ENCODE data around the gene KIR2DL1. TPM values are rescaled to one million over a fixed set of nuclear protein-coding genes. Genes with fewer than 3 reads are reported as not detected.

KIR2DL1 gene
- total RNA-seq, 4 donors from 2014 or later = not detected

- TF ChIP-seq EP300 (IDR thresholded peaks at IDR 0.05) = no peak
- TF ChIP-seq CTCF (IDR thresholded peaks at IDR 0.05) = no peak
- TF ChIP-seq POLR2A (IDR thresholded peaks at IDR 0.05) = no peak
- no peak for TF ChIP-seq POLR2AphosphoS5 (IDR thresholded peaks at IDR 0.05)
- ATAC-seq = no peak
- no peaks in the 10 kb centered on the region for H3K36me3 ChIP-seq
- WGBS, 2 donors (ENCODE audit: low coverage in 1 of 2) = 17 to 44% methylated on average over 1 to 2 of the region's 5 CpGs
- H3K4me1 ChIP-seq = no peaks in the 10 kb centered on the region
- no peak overlapping the region for H3K4me3 ChIP-seq
- H3K27ac ChIP-seq = no peak overlapping the region
- peaks cover 13% of the 10 kb centered on the region for H3K27me3 ChIP-seq
- H3K9me3 ChIP-seq = no peaks in the 10 kb centered on the region
These were observed 21.1 kb downstream of the KIR2DL1 start for GRCh38 chr19:54790711-54791110.

- H3K27ac ChIP-seq = no peak overlapping the region
- no peak for ATAC-seq
- H3K4me1 ChIP-seq = no peaks in the 10 kb centered on the region
- H3K9me3 ChIP-seq = no peaks in the 10 kb centered on the region
- no peaks in the 10 kb centered on the region for H3K36me3 ChIP-seq
- peaks cover 11% of the 10 kb centered on the region for H3K27me3 ChIP-seq
- no peak overlapping the region for H3K4me3 ChIP-seq
- 69 to 73% methylated on average over 3 to 6 of the region's 6 CpGs for WGBS, 2 donors (ENCODE audit: low coverage in 1 of 2)
- no peak for TF ChIP-seq EP300 (IDR thresholded peaks at IDR 0.05)
These were observed 21.9 kb downstream of the KIR2DL1 start for GRCh38 chr19:54791476-54791875.

GRCh38 chr19:54792814-54793213 lies 23.2 kb downstream of the KIR2DL1 start:
- H3K4me3 ChIP-seq = peak overlapping the region in 1 of 2 donors; percentile 20
- peaks cover 16% of the 10 kb centered on the region for H3K27me3 ChIP-seq
- no peaks in the 10 kb centered on the region for H3K9me3 ChIP-seq
- no peak for ATAC-seq
- TF ChIP-seq CTCF (IDR thresholded peaks at IDR 0.05) (no peak), POLR2A (IDR thresholded peaks at IDR 0.05) (no peak), POLR2AphosphoS5 (IDR thresholded peaks at IDR 0.05) (no peak), EP300 (IDR thresholded peaks at IDR 0.05) (no peak)
- H3K4me1 ChIP-seq = no peaks in the 10 kb centered on the region
- H3K36me3 ChIP-seq = no peaks in the 10 kb centered on the region
- 45 to 64% methylated on average over 8 of the region's 8 CpGs for WGBS, 2 donors (ENCODE audit: low coverage in 1 of 2)
- H3K27ac ChIP-seq = no peak overlapping the region

- Histone ChIP-seq H3K9me3 (no peaks in the 10 kb centered on the region), H3K4me1 (no peaks in the 10 kb centered on the region), H3K27ac (no peak overlapping the region), H3K36me3 (no peaks in the 10 kb centered on the region), H3K4me3 (no peak overlapping the region), H3K27me3 (peaks cover 18% of the 10 kb centered on the region)
- TF ChIP-seq EP300 (IDR thresholded peaks at IDR 0.05) (no peak), CTCF (IDR thresholded peaks at IDR 0.05) (no peak)
- ATAC-seq = no peak
- 50 to 57% methylated on average over 1 of the region's 1 CpG for WGBS, 2 donors (ENCODE audit: low coverage in 1 of 2)
These were observed 26.2 kb downstream of the KIR2DL1 start for GRCh38 chr19:54795758-54796157.

- WGBS, 2 donors (ENCODE audit: low coverage in 1 of 2) = 70 to 93% methylated on average over 2 of the region's 10 CpGs
- no peaks in the 10 kb centered on the region for H3K4me1 ChIP-seq
These were observed 33.8 kb downstream of the KIR2DL1 start, which contains the start of gene KIR2DL4 for GRCh38 chr19:54803410-54803809. TSS of gene KIR2DL4 (plus strand) at chr19:54803610. CDS start at chr19:54803652, 42 bp downstream.

More at GRCh38 chr19:54803410-54803809, 33.8 kb downstream of the KIR2DL1 start, which contains the start of gene KIR2DL4:
- H3K9me3 ChIP-seq = peaks cover 0 to 5% (median 0%) of the 10 kb centered on the region in 3 donors
- no peak within 1 kb of the TSS for H3K4me3 ChIP-seq
- no peaks in the 10 kb centered on the region for H3K36me3 ChIP-seq
- TF ChIP-seq EP300 (IDR thresholded peaks at IDR 0.05) (no peak), CTCF (IDR thresholded peaks at IDR 0.05) (no peak), POLR2AphosphoS5 (IDR thresholded peaks at IDR 0.05) (no peak), POLR2A (IDR thresholded peaks at IDR 0.05) (no peak)
- no peak within 1 kb of the TSS for H3K27ac ChIP-seq
- H3K27me3 ChIP-seq = peaks cover 32% of the 10 kb centered on the region
- ATAC-seq = no peak
